ENCODE measurements around the gene YAP1.

YAP1 gene

GRCh38 chr11:102171101-102171500 is 60.9 kb downstream of the YAP1 start:
- TF ChIP-seq POLR2A (IDR thresholded peaks at IDR 0.05; ENCODE audit: low read depth, low read length) (no peak), TAF1 (IDR thresholded peaks at IDR 0.05; ENCODE audit: borderline replicate concordance, low read depth, low read length) (no peak), POLR2AphosphoS5 (IDR thresholded peaks at IDR 0.05; ENCODE audit: low read depth, low read length) (no peak)
- DNase-seq (ENCODE audit: insufficient read length) (no peak), FAIRE-seq (no peak)

DNA sequence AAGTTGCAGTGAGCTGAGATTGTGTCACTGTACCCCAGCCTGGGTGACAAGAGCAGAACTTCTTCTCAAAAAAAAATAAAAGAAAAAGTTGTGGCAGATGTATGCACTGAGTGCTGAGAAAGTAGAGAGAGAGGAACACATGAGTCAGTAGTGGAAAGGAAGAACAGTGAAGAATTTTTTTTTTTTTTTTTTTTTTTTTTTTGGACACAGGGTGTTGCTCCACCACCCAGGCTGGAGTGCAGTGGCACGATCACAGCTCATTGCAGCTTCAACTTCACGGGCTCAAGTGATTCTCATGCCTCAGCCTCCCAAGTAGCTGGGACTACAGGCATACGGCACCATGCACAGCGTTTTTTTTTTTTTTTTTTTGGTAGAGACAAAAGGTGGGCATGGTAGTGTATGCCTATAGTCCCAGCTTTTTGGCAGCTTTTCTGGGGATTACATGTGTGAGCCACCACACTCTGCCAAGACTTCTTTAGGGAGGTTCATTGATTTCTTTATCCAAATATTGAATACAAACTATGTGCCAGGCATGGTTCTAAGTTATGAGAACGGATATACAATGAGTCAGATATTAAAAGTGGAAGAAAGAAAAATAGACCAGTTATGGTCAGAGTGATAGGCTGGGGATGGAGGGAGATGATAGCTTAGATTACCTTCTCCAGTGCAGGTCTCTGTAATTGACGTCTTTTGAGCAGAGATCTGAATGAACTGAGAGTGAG is 62.0 kb downstream of the YAP1 start:
- TF ChIP-seq POLR2A (IDR thresholded peaks at IDR 0.05; ENCODE audit: low read depth, low read length) (no peak), TAF1 (IDR thresholded peaks at IDR 0.05; ENCODE audit: borderline replicate concordance, low read depth, low read length) (no peak), POLR2AphosphoS5 (IDR thresholded peaks at IDR 0.05; ENCODE audit: low read depth, low read length) (no peak)
- no peak for DNase-seq (ENCODE audit: insufficient read length)
- no peak for FAIRE-seq

- FAIRE-seq = no peak
- DNase-seq (ENCODE audit: insufficient read length) = no peak
- TF ChIP-seq POLR2AphosphoS5 (IDR thresholded peaks at IDR 0.05; ENCODE audit: low read depth, low read length) = no peak
- no peak for TF ChIP-seq POLR2A (IDR thresholded peaks at IDR 0.05; ENCODE audit: low read depth, low read length)
- no peak for TF ChIP-seq TAF1 (IDR thresholded peaks at IDR 0.05; ENCODE audit: borderline replicate concordance, low read depth, low read length)
Observed at GRCh38 chr11:102177126-102177525, 66.9 kb downstream of the YAP1 start.

- TF ChIP-seq TAF1 (IDR thresholded peaks at IDR 0.05; ENCODE audit: borderline replicate concordance, low read depth, low read length) (no peak), POLR2A (IDR thresholded peaks at IDR 0.05; ENCODE audit: low read depth, low read length) (no peak), POLR2AphosphoS5 (IDR thresholded peaks at IDR 0.05; ENCODE audit: low read depth, low read length) (no peak)
- FAIRE-seq = no peak
- no peak for DNase-seq (ENCODE audit: insufficient read length)
Observed at GRCh38 chr11:102177974-102178631, 67.9 kb downstream of the YAP1 start.

- no peak for DNase-seq (ENCODE audit: insufficient read length)
- no peak for FAIRE-seq
- TF ChIP-seq POLR2AphosphoS5 (IDR thresholded peaks at IDR 0.05; ENCODE audit: low read depth, low read length) (no peak), TAF1 (IDR thresholded peaks at IDR 0.05; ENCODE audit: borderline replicate concordance, low read depth, low read length) (no peak), POLR2A (IDR thresholded peaks at IDR 0.05; ENCODE audit: low read depth, low read length) (no peak)
Observed at GRCh38 chr11:102179371-102179770, 69.1 kb downstream of the YAP1 start.

DNA sequence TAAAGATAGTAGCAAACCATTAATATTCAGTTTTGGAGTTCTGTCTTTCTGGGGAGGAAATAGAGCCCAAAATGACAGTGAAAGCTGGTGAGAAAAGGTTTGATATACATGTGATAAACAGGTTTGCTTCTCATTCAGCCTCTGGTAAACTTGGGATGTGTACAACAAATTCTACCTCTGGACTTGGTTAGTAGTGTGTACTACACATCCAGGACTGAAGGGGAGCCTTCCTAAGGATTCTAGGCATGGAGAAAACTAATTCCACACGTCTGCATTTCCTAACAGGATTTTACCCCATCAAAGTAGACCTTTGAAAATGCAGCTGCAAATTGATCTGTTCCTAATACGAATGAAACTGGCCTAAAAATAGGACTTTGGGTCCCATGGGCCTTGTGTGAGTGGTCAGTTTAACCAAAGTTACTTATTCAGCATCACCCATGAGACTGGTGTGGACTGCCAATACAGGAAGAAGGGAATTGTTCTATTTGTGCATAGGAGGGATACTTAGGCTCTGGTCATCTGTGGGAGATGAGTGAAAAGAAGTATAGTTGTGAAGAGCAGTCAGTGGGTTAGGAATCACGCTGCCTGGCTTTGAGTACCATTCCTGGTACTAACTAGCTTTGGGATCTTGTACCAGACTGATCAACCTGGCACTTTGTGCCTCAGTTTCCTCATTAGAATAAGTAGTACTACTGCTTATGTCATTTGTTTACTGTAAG is 74.2 kb downstream of the YAP1 start:
- TF ChIP-seq TAF1 (IDR thresholded peaks at IDR 0.05; ENCODE audit: borderline replicate concordance, low read depth, low read length) = no peak
- no peak for TF ChIP-seq POLR2AphosphoS5 (IDR thresholded peaks at IDR 0.05; ENCODE audit: low read depth, low read length)
- no peak for TF ChIP-seq POLR2A (IDR thresholded peaks at IDR 0.05; ENCODE audit: low read depth, low read length)
- DNase-seq (ENCODE audit: insufficient read length) (no peak), FAIRE-seq (no peak)

- TF ChIP-seq TAF1 (IDR thresholded peaks at IDR 0.05; ENCODE audit: borderline replicate concordance, low read depth, low read length) (no peak), POLR2A (IDR thresholded peaks at IDR 0.05; ENCODE audit: low read depth, low read length) (no peak), POLR2AphosphoS5 (IDR thresholded peaks at IDR 0.05; ENCODE audit: low read depth, low read length) (no peak)
- DNase-seq (ENCODE audit: insufficient read length) = no peak
- no peak for FAIRE-seq
Observed at GRCh38 chr11:102186551-102187191, 76.4 kb downstream of the YAP1 start.

GRCh38 chr11:102187416-102188151 is 77.3 kb downstream of the YAP1 start:
- TF ChIP-seq POLR2A (IDR thresholded peaks at IDR 0.05; ENCODE audit: low read depth, low read length) (no peak), POLR2AphosphoS5 (IDR thresholded peaks at IDR 0.05; ENCODE audit: low read depth, low read length) (no peak), TAF1 (IDR thresholded peaks at IDR 0.05; ENCODE audit: borderline replicate concordance, low read depth, low read length) (no peak)
- FAIRE-seq = no peak
- no peak for DNase-seq (ENCODE audit: insufficient read length)

DNA sequence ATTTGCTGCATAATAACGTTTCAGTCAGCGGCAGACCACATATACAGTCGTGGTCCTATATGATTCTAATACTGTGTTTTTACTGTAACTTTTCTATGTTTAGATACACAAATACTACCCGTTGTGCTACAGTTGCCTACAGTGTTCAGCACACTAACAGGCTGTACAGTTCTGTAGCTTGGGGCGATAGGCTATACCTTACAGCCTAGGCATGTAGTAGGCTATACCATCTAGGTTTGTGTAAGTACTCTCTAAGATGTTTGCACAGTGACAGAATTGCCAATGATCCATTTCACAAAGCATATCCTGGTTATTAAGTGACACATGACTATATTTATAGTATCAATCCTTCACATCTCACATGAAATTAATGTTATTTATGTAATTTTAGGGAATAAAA is 78.2 kb downstream of the YAP1 start:
- DNase-seq (ENCODE audit: insufficient read length) (no peak), FAIRE-seq (no peak)
- no peak for TF ChIP-seq POLR2AphosphoS5 (IDR thresholded peaks at IDR 0.05; ENCODE audit: low read depth, low read length)
- no peak for TF ChIP-seq POLR2A (IDR thresholded peaks at IDR 0.05; ENCODE audit: low read depth, low read length)
- TF ChIP-seq TAF1 (IDR thresholded peaks at IDR 0.05; ENCODE audit: borderline replicate concordance, low read depth, low read length) = no peak

DNA sequence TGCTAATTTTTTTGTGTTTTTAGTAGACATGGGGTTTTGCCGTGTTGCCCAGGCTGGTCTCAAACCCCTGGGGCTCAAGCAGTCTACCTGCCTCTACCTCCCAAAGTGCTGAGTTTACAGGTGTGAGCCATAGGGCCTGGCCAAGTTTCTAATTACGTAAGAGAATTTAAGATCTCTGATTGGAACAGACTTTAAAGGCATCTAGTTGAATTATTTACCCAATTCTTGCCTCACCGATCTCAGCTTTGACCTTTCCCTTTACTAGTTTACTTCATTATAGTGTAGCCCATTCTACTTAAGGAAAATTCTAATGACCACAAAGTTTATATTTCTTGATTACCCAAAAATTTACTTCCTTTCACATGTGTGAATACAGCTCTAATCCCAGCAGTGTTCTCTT is 81.6 kb downstream of the YAP1 start:
- FAIRE-seq = no peak

More for the DNA sequence above, 81.6 kb downstream of the YAP1 start:
- no peak for DNase-seq (ENCODE audit: insufficient read length)
- TF ChIP-seq POLR2A (IDR thresholded peaks at IDR 0.05; ENCODE audit: low read depth, low read length) (no peak), TAF1 (IDR thresholded peaks at IDR 0.05; ENCODE audit: borderline replicate concordance, low read depth, low read length) (no peak), POLR2AphosphoS5 (IDR thresholded peaks at IDR 0.05; ENCODE audit: low read depth, low read length) (no peak)

All from GM12892 (cell line).